Ecto neural progenitor cell (in vitro differentiated cells): ENCODE measurements around the gene MT1A.
"Not testable (repeated sequence)": the region's sequence is repeated elsewhere in the genome, so short reads cannot be mapped to it uniquely, and the experiment has no call there.

Source experiments
- DNase-seq: peaks from one replicate; pipeline ENCODE4 v3.0.0-alpha.2; 2018; ENCODE audit warnings: low spot score

MT1A gene

GRCh38 chr16:56658327-56658875, 19.9 kb downstream of the MT1A start:
- no peak for DNase-seq

- no peak for DNase-seq
Measured at GRCh38 chr16:56662357-56663354, 24.2 kb downstream of the MT1A start.

GRCh38 chr16:56664506-56664905, 26.0 kb downstream of the MT1A start:
- DNase-seq = no peak

GRCh38 chr16:56665286-56666261, 27.1 kb downstream of the MT1A start:
- not testable (repeated sequence) for DNase-seq

- DNase-seq = no peak
Measured at GRCh38 chr16:56667581-56668571, 29.4 kb downstream of the MT1A start, which contains the start of gene MT1G. TSS of gene MT1G (minus strand) at chr16:56668065. CDS start at chr16:56667993, 72 bp downstream.

GRCh38 chr16:56669005-56669839, 30.8 kb downstream of the MT1A start, which contains the start of gene MT1H:
TSS of gene MT1H (plus strand) at chr16:56669814. CDS start at chr16:56669885, 71 bp downstream.
- DNase-seq = no peak

- DNase-seq = no peak
Measured at GRCh38 chr16:56669840-56670619, 31.6 kb downstream of the MT1A start.

- DNase-seq = no peak
Measured at GRCh38 chr16:56670620-56670934, 32.1 kb downstream of the MT1A start.

GRCh38 chr16:56671691-56672090, 33.2 kb downstream of the MT1A start:
- not testable (repeated sequence) for DNase-seq

- DNase-seq = not testable (repeated sequence)
Measured at GRCh38 chr16:56672171-56672570, 33.7 kb downstream of the MT1A start.

GRCh38 chr16:56672761-56673536, 34.5 kb downstream of the MT1A start:
- DNase-seq = no peak

- DNase-seq = peak; percentile 65
Measured at GRCh38 chr16:56673921-56674320, 35.5 kb downstream of the MT1A start.

- DNase-seq = not testable (repeated sequence)
Measured at GRCh38 chr16:56674570-56674969, 36.1 kb downstream of the MT1A start.

GRCh38 chr16:56675685-56676210, 37.3 kb downstream of the MT1A start:
- DNase-seq = no peak

GRCh38 chr16:56677474-56677873, 39.0 kb downstream of the MT1A start:
- no peak for DNase-seq

GRCh38 chr16:56679078-56679730, 40.7 kb downstream of the MT1A start:
- DNase-seq = no peak

- DNase-seq = no peak
Measured at GRCh38 chr16:56679818-56680217, 41.4 kb downstream of the MT1A start.
